GM21576 (cell line): ENCODE measurements around the gene COL2A1.

ENCODE experiments used
- ATAC-seq: cut with Tn5 transposase; IDR thresholded peaks from one replicate; pipeline ENCODE4 v1.9.1; 2021; ENCODE audit warnings: mild to moderate bottlenecking, moderate library complexity; ENCODE audit not compliant: unreplicated experiment

COL2A1 gene

DNA sequence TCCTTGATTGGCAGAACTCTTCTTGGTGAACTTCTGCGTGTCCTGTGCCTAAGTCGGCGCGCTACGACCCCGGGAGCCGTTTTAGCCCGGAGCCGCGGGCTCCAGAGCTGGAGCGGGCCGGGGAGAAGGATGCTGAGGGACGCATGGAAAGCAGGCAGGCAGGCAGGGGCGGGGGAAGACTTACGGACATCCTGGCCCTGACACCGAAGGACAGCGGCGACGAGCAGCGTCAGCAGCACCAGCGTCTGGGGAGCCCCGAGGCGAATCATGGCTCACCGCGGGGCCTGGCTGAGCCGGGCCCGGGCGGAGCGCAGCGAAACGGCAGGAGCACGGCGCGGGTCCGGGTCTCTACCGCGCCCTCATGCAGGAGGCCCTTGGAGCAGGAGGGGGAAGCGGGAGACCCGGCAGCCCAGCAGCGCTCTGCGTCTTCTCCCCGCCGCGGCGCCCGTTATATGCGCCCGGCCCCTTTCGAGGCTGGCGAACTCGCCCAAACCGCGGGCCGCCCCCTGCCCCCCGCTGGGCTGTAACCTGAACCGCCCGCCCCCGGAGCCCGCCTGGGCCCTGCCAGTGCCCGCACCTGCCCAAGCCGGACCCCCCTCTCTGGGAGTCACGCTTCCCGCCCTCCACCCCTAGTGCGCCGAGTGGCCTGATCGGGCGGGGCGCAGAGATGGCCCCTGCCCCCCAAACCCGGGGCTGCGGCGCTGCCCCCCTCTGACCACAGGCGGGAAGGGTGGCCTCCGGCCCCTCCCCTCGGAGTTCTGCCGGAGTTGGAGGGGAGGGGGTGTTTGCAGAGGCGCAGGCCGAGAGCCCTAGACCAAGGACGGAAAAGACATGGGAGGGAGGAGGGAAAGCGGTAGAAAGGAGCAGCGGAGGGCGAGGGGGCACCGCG lies at the start of gene COL2A1:
Gene COL2A1 (minus strand): TSS at position 424 of the 889 bp plus-strand sequence. CDS start 155 bp downstream, at position 269.
- ATAC-seq: no peak

GRCh38 chr12:48053883-48054282 lies 49.6 kb upstream of the COL2A1 start:
- ATAC-seq: no peak

- ATAC-seq: no peak
Observed at GRCh38 chr12:48053122-48053521, 48.8 kb upstream of the COL2A1 start.

DNA sequence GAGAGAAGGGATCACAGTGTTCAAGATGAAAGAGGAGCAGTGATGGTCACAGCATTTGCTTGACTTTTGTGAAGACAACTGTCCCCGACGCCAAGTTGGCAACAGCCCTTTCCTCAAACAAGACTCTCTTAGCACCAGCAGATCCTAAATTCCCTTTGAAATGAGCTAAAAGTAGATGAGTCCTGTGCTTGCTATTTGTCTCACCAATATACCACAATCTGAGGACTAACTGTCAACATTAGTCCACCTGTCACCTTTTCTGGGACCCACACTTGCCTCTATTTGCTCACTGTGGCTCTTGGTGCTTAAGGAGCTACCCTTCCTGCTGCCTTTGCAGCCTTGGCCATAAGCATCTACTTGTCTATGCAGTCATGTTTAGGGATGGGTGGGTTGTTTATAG lies 47.4 kb upstream of the COL2A1 start:
- ATAC-seq: no peak

DNA sequence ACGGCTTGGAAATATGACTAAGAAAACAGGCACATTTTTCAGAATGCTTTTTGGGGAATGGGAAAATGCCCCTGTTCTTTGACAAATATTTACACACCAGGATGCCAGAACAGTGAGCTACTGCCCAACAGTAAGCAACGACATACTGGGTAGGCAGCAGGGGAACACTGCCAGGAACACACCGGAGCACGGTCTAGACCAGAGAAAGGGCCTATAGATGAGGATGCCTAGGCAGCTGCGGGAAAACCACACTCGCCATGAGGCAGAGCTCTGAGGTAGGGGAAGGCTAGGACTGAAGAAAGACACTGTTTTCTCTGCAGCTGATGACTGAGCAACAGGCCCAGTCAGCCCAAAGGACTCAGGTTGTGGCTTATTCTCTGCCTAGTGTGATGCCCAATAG lies 45.9 kb upstream of the COL2A1 start:
- no peak for ATAC-seq

DNA sequence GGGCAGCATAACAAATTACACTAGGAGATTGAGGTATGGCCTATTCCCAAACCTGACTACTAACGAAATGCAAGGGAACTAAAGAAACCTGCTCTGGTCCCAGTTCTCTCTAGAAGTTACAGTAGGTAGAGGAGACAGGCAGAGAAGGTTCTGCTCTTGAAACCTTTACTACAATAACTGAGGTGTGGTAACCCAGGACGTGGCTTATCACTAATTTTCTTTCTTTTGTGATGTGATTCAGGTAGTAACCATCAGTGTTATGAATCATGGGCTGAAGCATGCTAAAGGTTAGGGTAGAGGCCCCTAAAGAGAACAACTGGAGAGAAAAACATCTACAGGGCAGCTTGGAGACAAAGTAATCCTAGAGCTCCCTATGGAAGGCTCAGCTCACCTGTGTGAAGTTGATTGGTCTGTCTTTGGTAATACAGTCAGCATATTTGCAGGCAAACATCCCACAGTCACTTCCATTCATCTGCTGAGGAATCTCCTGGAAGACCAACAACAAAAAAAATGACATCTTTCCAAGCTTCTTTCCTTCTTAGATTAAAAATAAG lies 41.8 kb upstream of the COL2A1 start:
- no peak for ATAC-seq

DNA sequence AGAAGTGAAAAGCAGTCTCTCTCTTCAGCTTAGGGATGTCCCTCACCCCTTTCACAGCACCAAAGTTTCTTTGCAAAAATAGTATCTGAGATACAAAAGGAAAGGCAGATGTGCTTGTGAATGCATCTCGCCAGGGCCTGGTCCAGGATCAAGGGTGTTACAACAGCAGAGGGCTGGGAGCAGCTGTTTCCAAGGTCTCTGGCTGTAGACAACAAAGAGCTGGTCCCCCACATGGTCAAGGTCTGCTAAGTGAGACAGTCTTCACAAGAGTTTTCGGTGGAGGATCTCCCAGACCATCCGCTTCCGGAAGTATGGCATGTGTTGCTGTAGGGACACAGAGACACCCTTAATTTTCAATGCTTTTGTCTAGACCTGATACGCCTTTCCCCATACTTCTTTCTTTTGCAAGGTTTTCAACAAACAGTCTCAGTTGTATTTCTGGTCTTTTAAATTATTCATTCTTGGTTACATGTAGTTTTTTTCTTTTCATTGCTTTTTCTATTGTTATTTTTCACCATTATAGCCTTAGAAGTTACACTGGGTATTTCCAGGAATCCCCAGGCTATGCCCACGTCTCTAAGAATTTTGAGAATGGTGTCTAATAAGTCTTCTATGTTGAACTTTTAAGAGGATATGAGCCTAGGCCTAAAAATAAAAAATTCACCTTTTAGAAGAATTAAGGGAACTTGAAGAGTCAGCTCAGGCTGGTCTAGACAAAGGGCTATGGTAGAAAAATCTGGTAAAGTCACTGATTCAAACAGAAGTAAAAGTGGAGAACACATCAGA lies 41.0 kb upstream of the COL2A1 start:
- no peak for ATAC-seq

DNA sequence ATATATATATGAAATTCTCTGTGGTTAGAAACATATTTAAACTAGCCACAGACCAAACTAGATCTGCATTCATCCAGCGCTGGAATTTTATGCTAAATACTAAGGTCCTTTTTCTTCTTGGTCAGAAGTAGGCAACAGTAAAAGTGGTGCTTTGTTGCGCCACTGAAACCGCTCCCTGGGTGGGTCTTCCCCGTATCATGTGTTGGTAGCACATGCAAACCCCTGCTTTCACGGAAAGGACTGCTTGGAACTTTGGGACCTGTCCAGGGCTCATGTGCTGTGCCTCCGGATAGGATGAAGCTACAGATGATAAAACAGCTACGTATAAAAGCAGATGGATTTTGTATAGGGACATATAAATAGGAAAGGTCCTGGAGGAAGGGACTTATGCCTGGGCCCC lies 40.1 kb upstream of the COL2A1 start:
- ATAC-seq: no peak

GRCh38 chr12:48043771-48044170 lies 39.5 kb upstream of the COL2A1 start:
- no peak for ATAC-seq

DNA sequence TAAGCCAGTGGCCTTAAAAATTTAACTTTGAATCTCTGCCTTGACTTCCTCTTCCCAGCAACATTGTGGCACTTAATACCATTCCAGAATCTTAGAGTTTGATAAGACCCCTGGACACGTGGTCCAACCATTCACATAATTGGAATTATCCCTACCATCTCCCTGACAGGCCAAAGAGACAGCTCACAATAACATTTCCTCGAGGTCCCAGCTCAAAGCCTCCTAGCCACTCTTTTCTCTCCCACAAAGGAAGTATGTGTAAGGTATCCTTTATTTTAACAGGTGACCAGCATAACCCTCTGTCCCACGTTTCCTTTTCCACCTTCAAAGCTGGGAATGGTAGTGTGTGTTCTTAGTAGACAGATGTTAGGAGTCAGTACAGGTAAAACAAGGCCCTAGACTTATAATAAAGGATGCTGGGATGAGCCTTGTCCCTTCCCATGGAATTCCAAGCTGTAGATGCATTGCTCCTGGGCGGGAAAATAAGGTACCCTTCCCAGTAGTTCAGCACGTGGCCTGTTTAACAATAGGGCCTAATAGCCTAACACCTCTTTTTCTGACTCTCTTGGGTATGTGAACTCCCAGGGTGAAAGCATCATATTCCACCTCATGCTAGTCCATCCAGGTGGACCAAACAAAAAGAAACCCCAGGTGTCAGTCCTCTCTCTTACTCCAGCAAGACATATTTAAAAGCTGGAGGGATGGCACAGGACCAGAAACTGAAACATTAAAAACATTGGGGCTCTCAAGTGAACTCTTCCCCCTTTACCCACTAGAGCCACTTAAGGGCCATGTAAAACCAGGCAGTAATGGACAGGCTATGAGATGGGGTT lies 37.5 kb upstream of the COL2A1 start:
- ATAC-seq: no peak

- ATAC-seq: no peak
Observed at GRCh38 chr12:48040354-48040753, 36.1 kb upstream of the COL2A1 start.

- no peak for ATAC-seq
Observed at GRCh38 chr12:48039151-48039550, 34.9 kb upstream of the COL2A1 start.

GRCh38 chr12:48038085-48038484 lies 33.8 kb upstream of the COL2A1 start:
- ATAC-seq: no peak

DNA sequence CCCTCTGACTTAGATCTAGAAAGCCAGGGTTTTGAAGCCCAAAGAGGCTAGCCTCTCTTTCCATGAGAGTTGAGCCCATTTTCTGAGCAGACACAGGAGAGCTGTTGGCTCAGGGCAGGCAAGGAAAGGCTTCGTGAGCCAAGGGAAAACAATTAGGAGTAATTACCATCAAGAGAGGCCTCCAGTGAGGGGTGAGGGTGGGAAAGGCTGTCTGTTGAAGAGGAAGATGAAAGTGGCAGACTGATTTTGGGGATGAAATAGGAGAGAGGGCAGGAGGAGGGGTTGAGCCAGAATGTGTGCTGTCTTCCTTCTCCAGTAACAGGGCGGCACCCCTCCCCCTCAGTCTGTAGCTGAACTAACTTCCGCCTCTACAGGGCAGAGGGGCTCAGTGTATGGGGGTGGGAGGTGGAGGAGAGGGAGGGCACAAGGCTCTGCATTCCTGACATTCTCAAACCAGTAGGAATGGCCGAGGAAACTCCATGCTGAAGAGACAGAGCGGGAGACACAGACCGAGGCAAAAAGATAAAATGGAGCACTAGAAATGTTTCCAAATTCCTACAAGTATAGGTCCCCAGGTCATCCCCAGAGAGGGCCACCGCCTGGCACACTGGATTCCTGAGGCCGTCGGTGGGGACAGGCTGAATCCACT lies 33.1 kb upstream of the COL2A1 start:
- no peak for ATAC-seq

GRCh38 chr12:48036818-48037217 lies 32.5 kb upstream of the COL2A1 start:
- ATAC-seq: no peak

DNA sequence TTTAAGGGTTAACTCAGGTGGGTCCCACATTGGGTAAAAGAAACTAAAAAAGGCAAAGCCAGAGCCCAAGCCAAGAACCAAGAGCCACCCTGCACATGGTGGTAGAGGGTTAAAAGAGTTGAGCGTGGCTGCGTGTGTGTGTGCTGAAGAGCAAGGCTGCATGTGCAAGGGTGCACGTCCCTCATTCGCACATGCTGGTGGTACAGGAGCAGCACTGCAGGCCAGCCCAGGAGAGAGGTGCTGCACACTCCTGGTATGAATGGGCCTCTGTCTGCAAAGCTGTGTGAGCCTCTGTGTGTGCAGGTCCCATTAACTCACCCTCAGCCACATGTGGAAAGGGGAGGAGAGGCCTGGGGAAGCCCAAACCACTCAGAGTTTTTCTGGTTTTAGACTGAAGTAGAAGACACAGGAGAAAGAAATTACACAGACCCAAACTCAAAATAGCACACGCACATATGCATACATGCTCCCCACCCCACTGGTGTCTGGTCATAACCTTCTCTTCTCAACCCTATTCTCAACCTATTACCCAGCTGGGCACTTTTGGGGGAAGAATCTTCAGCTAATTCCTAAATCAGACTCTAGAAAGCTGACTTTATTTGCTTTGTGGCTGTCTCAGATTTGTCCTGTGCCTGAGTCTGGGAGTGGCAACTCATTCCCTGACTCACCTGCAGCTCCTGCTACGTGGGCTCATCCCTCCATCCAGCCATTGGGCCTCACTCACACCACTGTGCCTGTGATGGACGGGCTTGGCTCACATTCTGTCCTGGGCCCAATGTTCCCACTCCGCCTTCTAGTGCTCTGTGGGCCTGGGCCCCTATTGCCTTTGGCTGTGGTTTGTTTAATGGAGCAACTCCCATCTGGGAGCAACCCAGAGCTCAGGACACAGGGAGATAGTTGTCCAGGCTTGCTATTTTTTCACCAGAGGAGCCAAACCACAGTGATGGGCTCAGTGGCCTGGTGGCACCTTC lies 30.8 kb upstream of the COL2A1 start:
- ATAC-seq: no peak

- no peak for ATAC-seq
Observed at GRCh38 chr12:48033451-48033850, 29.2 kb upstream of the COL2A1 start.

GRCh38 chr12:48032597-48032996 lies 28.3 kb upstream of the COL2A1 start:
- no peak for ATAC-seq
